Measurements from ENCODE around the gene KCNG2.

The KCNG2 gene

DNA sequence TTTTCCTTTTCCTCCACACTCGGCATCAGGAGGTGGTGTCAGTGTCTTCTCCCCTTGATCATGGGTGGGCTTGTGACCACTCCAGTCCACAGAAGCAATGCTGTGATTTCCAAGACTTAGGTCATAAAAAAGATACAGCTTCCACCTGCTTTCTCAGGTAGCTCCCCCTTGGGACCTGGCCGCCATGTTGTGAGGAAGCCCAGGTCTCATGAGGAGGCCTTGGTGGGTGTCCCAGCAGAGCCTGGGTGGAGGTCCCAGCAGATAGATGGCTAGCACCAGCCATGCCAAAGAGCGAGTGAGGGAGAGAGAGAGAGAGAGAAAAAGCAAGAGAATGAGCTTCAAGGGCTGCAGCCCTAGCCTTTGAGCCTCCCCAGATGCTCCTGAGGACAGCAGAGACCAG, 137.8 kb downstream of the KCNG2 start:
- H3K27me3 ChIP-seq (ENCODE audit: insufficient read depth, poor library complexity, severe bottlenecking), result no peaks in the 10 kb centered on the region
- H3K36me3 ChIP-seq (ENCODE audit: low read depth), result peaks cover 24% of the 10 kb centered on the region
- no peak overlapping the region for H3K4me3 ChIP-seq (ENCODE audit: severe bottlenecking)
- no peaks in the 10 kb centered on the region for H3K4me1 ChIP-seq (ENCODE audit: insufficient read depth, poor library complexity, severe bottlenecking)
- TF ChIP-seq, protein P1, sequence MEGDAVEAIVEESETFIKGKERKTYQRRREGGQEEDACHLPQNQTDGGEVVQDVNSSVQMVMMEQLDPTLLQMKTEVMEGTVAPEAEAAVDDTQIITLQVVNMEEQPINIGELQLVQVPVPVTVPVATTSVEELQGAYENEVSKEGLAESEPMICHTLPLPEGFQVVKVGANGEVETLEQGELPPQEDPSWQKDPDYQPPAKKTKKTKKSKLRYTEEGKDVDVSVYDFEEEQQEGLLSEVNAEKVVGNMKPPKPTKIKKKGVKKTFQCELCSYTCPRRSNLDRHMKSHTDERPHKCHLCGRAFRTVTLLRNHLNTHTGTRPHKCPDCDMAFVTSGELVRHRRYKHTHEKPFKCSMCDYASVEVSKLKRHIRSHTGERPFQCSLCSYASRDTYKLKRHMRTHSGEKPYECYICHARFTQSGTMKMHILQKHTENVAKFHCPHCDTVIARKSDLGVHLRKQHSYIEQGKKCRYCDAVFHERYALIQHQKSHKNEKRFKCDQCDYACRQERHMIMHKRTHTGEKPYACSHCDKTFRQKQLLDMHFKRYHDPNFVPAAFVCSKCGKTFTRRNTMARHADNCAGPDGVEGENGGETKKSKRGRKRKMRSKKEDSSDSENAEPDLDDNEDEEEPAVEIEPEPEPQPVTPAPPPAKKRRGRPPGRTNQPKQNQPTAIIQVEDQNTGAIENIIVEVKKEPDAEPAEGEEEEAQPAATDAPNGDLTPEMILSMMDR (IDR thresholded peaks at IDR 0.05; ENCODE audit: poor library complexity, severe bottlenecking), result no peak
- no peak overlapping the region for H3K27ac ChIP-seq (ENCODE audit: poor library complexity, severe bottlenecking)
- H3K9me3 ChIP-seq (ENCODE audit: severe bottlenecking), result peaks cover 18% of the 10 kb centered on the region
- DNase-seq (ENCODE audit: low spot score) (peak; percentile 18), ATAC-seq (ENCODE audit: low read depth) (no peak)

DNA sequence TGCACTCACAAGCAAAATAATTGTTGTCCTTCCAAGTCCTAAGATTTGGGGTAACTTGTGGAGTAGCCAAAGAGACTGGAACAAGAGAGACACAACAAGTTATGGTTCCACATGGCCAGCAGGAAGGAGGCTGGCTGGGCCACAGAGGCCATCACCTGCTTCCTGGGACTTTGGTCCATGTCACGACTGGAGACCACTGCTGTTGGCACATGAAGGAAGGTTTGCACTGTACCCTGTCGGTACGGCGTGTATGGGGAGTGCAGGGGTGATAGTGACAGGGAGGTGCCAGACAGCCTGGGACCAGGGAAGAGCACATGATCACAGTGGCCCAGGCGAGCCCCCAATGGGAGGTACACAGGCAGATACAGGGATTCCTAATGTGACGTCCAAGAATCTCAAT, 138.2 kb downstream of the KCNG2 start:
- Histone ChIP-seq H3K27me3 (ENCODE audit: insufficient read depth, poor library complexity, severe bottlenecking) (no peaks in the 10 kb centered on the region), H3K36me3 (ENCODE audit: low read depth) (peaks cover 20% of the 10 kb centered on the region; the same call in 1 of the 2 replicates), H3K27ac (ENCODE audit: poor library complexity, severe bottlenecking) (no peak overlapping the region), H3K9me3 (ENCODE audit: severe bottlenecking) (peaks cover 16% of the 10 kb centered on the region), H3K4me3 (ENCODE audit: severe bottlenecking) (no peak overlapping the region), H3K4me1 (ENCODE audit: insufficient read depth, poor library complexity, severe bottlenecking) (no peaks in the 10 kb centered on the region)
- TF ChIP-seq, protein P1 (IDR thresholded peaks at IDR 0.05; ENCODE audit: poor library complexity, severe bottlenecking), result no peak
- ATAC-seq (ENCODE audit: low read depth) (no peak), DNase-seq (ENCODE audit: low spot score) (peak; percentile 19)

DNA sequence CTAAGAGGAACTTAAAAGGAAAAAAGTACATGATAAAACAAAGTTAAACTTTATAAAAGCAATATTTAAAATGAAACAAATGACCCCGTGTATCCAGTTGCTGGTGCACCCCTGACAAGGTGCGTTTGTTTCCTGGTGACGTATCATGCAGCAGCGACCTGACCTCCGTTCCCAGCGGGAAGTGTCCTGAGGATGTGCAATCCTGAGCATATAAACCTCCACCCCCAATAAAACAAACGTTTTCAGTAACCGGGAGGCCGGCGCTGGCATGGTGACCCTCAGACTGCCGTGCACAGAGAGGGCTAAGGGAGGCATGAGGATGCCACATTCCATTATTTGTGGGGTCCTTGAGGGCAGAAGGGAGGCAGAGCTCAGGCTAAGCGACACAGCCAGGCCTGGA, 138.9 kb downstream of the KCNG2 start:
- peaks cover 13% of the 10 kb centered on the region for H3K9me3 ChIP-seq (ENCODE audit: severe bottlenecking)
- no peaks in the 10 kb centered on the region for H3K27me3 ChIP-seq (ENCODE audit: insufficient read depth, poor library complexity, severe bottlenecking)
- ATAC-seq (ENCODE audit: low read depth) (no peak), DNase-seq (ENCODE audit: low spot score) (peak; percentile 23)
- H3K4me3 ChIP-seq (ENCODE audit: severe bottlenecking), result no peak overlapping the region
- TF ChIP-seq, protein P1 (IDR thresholded peaks at IDR 0.05; ENCODE audit: poor library complexity, severe bottlenecking), result no peak
- no peak overlapping the region for H3K27ac ChIP-seq (ENCODE audit: poor library complexity, severe bottlenecking)
- peaks cover 22% of the 10 kb centered on the region; the same call in 1 of the 2 replicates for H3K36me3 ChIP-seq (ENCODE audit: low read depth)
- no peaks in the 10 kb centered on the region for H3K4me1 ChIP-seq (ENCODE audit: insufficient read depth, poor library complexity, severe bottlenecking)

DNA sequence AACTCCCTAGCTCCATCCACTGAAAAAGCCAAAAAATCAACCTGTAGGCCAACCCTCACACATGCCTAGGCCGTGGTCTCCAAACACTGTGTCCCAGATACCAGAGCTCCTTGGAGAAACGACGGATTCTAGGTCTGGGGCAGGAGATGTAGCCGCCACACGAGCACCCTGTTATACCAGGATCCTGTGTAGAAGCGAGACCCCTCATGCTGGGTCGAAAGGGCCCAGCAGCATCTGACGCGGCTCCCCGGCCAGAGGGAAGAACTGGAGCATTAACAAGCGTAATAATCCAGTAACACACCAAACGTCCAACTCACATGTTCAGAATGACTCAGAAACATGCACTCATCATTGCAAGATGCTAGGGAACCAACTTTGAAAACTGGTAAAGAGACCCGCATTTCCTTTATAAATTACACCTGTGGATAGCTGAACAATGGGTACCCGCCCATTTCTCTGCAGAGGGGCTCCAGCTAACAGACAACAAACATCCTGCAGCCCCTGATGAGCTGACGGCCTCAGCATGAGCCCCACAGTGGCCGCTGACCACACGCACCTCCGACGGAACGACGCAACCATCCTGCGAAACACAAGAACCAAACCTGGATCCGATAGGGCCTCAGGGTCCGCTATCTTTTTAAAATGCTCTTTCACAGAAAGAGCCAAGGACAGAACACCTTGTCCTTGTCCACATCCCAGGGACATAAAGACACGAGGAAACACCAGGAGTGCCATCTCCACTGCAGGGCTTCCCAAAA, 139.5 kb downstream of the KCNG2 start:
- H3K36me3 ChIP-seq (ENCODE audit: low read depth), result peaks cover 26% of the 10 kb centered on the region; the same call in 1 of the 2 replicates
- peak; percentile 26 for DNase-seq (ENCODE audit: low spot score)
- H3K9me3 ChIP-seq (ENCODE audit: severe bottlenecking), result peaks cover 10% of the 10 kb centered on the region
- TF ChIP-seq, protein P1 (IDR thresholded peaks at IDR 0.05; ENCODE audit: poor library complexity, severe bottlenecking), result no peak
- no peaks in the 10 kb centered on the region for H3K4me1 ChIP-seq (ENCODE audit: insufficient read depth, poor library complexity, severe bottlenecking)
- H3K27me3 ChIP-seq (ENCODE audit: insufficient read depth, poor library complexity, severe bottlenecking), result no peaks in the 10 kb centered on the region
- ATAC-seq (ENCODE audit: low read depth), result no peak
- no peak overlapping the region for H3K4me3 ChIP-seq (ENCODE audit: severe bottlenecking)
- H3K27ac ChIP-seq (ENCODE audit: poor library complexity, severe bottlenecking), result no peak overlapping the region

DNA sequence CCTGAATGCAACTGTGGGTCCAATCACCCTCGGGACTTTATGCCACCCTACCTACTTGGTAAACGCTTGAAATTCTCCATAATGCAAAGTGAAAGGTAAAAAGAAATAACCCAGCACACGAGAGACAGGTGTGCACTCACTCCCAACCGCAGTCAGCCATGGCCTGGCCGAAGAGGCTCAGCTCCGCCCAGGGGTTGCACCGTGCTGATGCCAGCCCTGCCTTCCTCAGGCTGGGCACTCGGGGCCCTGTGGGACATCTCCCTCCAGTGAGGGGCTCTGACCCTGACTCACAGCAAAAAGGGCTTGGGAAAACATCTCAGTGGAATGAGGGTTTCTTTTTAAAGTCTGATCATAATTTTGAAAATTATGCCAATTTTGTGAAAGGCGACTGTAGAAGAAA, 140.5 kb downstream of the KCNG2 start:
- no peak overlapping the region for H3K27ac ChIP-seq (ENCODE audit: poor library complexity, severe bottlenecking)
- peaks cover 33% of the 10 kb centered on the region; the same call in 1 of the 2 replicates for H3K36me3 ChIP-seq (ENCODE audit: low read depth)
- TF ChIP-seq, protein P1 (IDR thresholded peaks at IDR 0.05; ENCODE audit: poor library complexity, severe bottlenecking), result no peak
- no peak overlapping the region for H3K4me3 ChIP-seq (ENCODE audit: severe bottlenecking)
- H3K27me3 ChIP-seq (ENCODE audit: insufficient read depth, poor library complexity, severe bottlenecking), result no peaks in the 10 kb centered on the region
- no peaks in the 10 kb centered on the region for H3K4me1 ChIP-seq (ENCODE audit: insufficient read depth, poor library complexity, severe bottlenecking)
- DNase-seq (ENCODE audit: low spot score), result peak; percentile 18
- no peak for ATAC-seq (ENCODE audit: low read depth)
- H3K9me3 ChIP-seq (ENCODE audit: severe bottlenecking), result peaks cover 2% of the 10 kb centered on the region

All from RWPE2 (cell line).